ENCODE results near the gene PKDCC.

- no peak for TF ChIP-seq CTCF (IDR thresholded peaks at IDR 0.05)
- no peak for TF ChIP-seq POLR2A (IDR thresholded peaks at IDR 0.05)
Observed at GRCh38 chr2:42012651-42013050, 35.2 kb upstream of the PKDCC start.

Data from right lobe of liver (tissue), 4 donors.